GM19438 (cell line): ENCODE measurements around the gene KRT32.

Experiments used
- ATAC-seq: cut with Tn5 transposase; IDR thresholded peaks from one replicate; pipeline ENCODE4 v1.9.1; 2021; ENCODE audit warnings: low read depth; ENCODE audit not compliant: unreplicated experiment

The KRT32 gene

GRCh38 chr17:41494524-41494923 is 27.3 kb upstream of the KRT32 start:
- no peak for ATAC-seq

GRCh38 chr17:41492771-41493170 is 25.6 kb upstream of the KRT32 start:
- ATAC-seq, result no peak

GRCh38 chr17:41492351-41492750 is 25.2 kb upstream of the KRT32 start:
- no peak for ATAC-seq

GRCh38 chr17:41491476-41491875 is 24.3 kb upstream of the KRT32 start:
- ATAC-seq, result no peak

- no peak for ATAC-seq
Measured at GRCh38 chr17:41490000-41490990, 23.1 kb upstream of the KRT32 start.

GRCh38 chr17:41489531-41489930 is 22.3 kb upstream of the KRT32 start, which contains the start of gene KRT36:
KRT36 (minus strand) TSS chr17:41489910; CDS start chr17:41489864, 46 bp downstream.
- no peak for ATAC-seq

GRCh38 chr17:41486809-41487530 is 19.8 kb upstream of the KRT32 start:
- no peak for ATAC-seq

GRCh38 chr17:41486316-41486715 is 19.1 kb upstream of the KRT32 start:
- no peak for ATAC-seq

GRCh38 chr17:41484920-41485904 is 18.0 kb upstream of the KRT32 start:
- ATAC-seq, result no peak

- ATAC-seq, result no peak
Measured at GRCh38 chr17:41483991-41484826, 17.0 kb upstream of the KRT32 start.

- no peak for ATAC-seq
Measured at GRCh38 chr17:41483531-41483930, 16.3 kb upstream of the KRT32 start.

- ATAC-seq, result no peak
Measured at GRCh38 chr17:41481036-41481435, 13.8 kb upstream of the KRT32 start, which contains the start of gene KRT35. KRT35 (minus strand) TSS chr17:41481151; CDS start chr17:41481097, 54 bp downstream.

GRCh38 chr17:41480581-41480980 is 13.4 kb upstream of the KRT32 start:
- ATAC-seq, result no peak

GRCh38 chr17:41480136-41480535 is 12.9 kb upstream of the KRT32 start:
- no peak for ATAC-seq

GRCh38 chr17:41478237-41478636 is 11.1 kb upstream of the KRT32 start:
- ATAC-seq, result no peak

- ATAC-seq, result no peak
Measured at GRCh38 chr17:41476866-41477815, 10.0 kb upstream of the KRT32 start.

- no peak for ATAC-seq
Measured at GRCh38 chr17:41475421-41475820, 8.2 kb upstream of the KRT32 start.

- ATAC-seq, result no peak
Measured at GRCh38 chr17:41474863-41475262, 7.7 kb upstream of the KRT32 start.
